HEK293 (cell line): ENCODE data around the gene EMC9.

Experiments used
- CTCF ChIA-PET: fragments of 350-600 bp; formaldehyde crosslinking; extraction: SDS; loops from one replicate; lab custom pipeline; 2021; ENCODE audit warnings: antibody characterized with exemption; lab: Yijun Ruan, JAX
- POLR2A ChIA-PET: fragments of 300-600 bp; formaldehyde crosslinking; extraction: SDS; loops from one replicate; lab custom pipeline; 2020; ENCODE audit warnings: antibody characterized with exemption, inconsistent platforms; lab: Yijun Ruan, JAX
- H3K27ac ChIP-seq: fragments of 200-500 bp; sonication (Bioruptor generic); 2 replicates; pipeline ENCODE4 v1.5.1; 2014; ENCODE audit warnings: low read depth, low read length, control low read depth, inconsistent platforms; ENCODE audit errors: extremely low read depth
- H3K36me3 ChIP-seq, 2 experiments: fragments of 200-500 bp in 1 of 2; sonication (Bioruptor generic) in 1 of 2; 1 replicate in 1 of 2; 2 replicates in 1 of 2; pipeline ENCODE4 v1.5.1; 2014 to 2017; ENCODE audit warnings: inconsistent platforms in 2 of 2, low read length in 2 of 2; ENCODE audit not compliant: control insufficient read depth in 2 of 2, insufficient read depth in 1 of 2
- H3K4me1 ChIP-seq: fragments of 200-500 bp; sonication (Bioruptor generic); 2 replicates; pipeline ENCODE4 v1.5.1; 2014; ENCODE audit warnings: mild to moderate bottlenecking, low read length, inconsistent platforms; ENCODE audit not compliant: control insufficient read depth, insufficient read depth
- H3K4me3 ChIP-seq: 2 replicates; pipeline ENCODE4 v1.5.1; 2011; ENCODE audit warnings: low read depth, mild to moderate bottlenecking, control low read depth, low read length, moderate library complexity
- H3K9me3 ChIP-seq: fragments of 200-500 bp; sonication (Bioruptor generic); 2 replicates; pipeline ENCODE4 v1.5.1; 2014; ENCODE audit warnings: low read depth, low read length, inconsistent platforms; ENCODE audit not compliant: control insufficient read depth, insufficient read depth
- GLIS1 ChIP-seq: fragments of 450-650 bp; formaldehyde crosslinking; IDR thresholded peaks from 2 replicates; pipeline ENCODE4 v1.5.1; 2016; ENCODE audit warnings: missing biosample characterization, missing genetic modification characterization
- KLF9 ChIP-seq: fragments of 450-650 bp; formaldehyde crosslinking; IDR thresholded peaks from 2 replicates; pipeline ENCODE4 v1.5.1; 2016; ENCODE audit warnings: missing biosample characterization, missing genetic modification characterization, low read depth
- PRDM6 ChIP-seq: fragments of 450-650 bp; formaldehyde crosslinking; IDR thresholded peaks from 2 replicates; pipeline ENCODE4 v1.5.1; 2017; ENCODE audit warnings: missing biosample characterization, missing genetic modification characterization
- ZBTB21 ChIP-seq: fragments of 450-650 bp; formaldehyde crosslinking; IDR thresholded peaks from 2 replicates; pipeline ENCODE4 v1.5.1; 2017; ENCODE audit warnings: missing biosample characterization, missing genetic modification characterization
- ZFHX2 ChIP-seq: fragments of 450-650 bp; formaldehyde crosslinking; conservative IDR thresholded peaks from 2 replicates; pipeline ENCODE4 v1.5.1; 2016; ENCODE audit warnings: missing biosample characterization, missing genetic modification characterization
- ZNF114 ChIP-seq: fragments of 450-650 bp; formaldehyde crosslinking; IDR thresholded peaks from 2 replicates; pipeline ENCODE4 v1.5.0; 2017; ENCODE audit warnings: missing biosample characterization, missing genetic modification characterization
- ZNF138 ChIP-seq: fragments of 450-650 bp; formaldehyde crosslinking; IDR thresholded peaks from 2 replicates; pipeline ENCODE4 v1.5.1; 2016; ENCODE audit warnings: missing biosample characterization, missing genetic modification characterization, borderline replicate concordance
- ZNF157 ChIP-seq: fragments of 450-650 bp; formaldehyde crosslinking; IDR thresholded peaks from 2 replicates; pipeline ENCODE4 v1.5.1; 2016; ENCODE audit warnings: missing biosample characterization, missing genetic modification characterization
- ZNF19 ChIP-seq: fragments of 450-650 bp; formaldehyde crosslinking; IDR thresholded peaks from 2 replicates; pipeline ENCODE4; 2016; ENCODE audit warnings: missing biosample characterization, missing genetic modification characterization, low read depth
- ZNF202 ChIP-seq: fragments of 450-650 bp; formaldehyde crosslinking; IDR thresholded peaks from 2 replicates; pipeline ENCODE4 v1.5.1; 2016; ENCODE audit warnings: missing biosample characterization, missing genetic modification characterization, borderline replicate concordance
- ZNF366 ChIP-seq: fragments of 450-650 bp; formaldehyde crosslinking; conservative IDR thresholded peaks from 2 replicates; pipeline ENCODE4 v1.5.1; 2016; ENCODE audit warnings: missing biosample characterization, missing genetic modification characterization
- ZNF404 ChIP-seq: fragments of 450-650 bp; formaldehyde crosslinking; IDR thresholded peaks from 2 replicates; pipeline ENCODE4 v1.5.1; 2017; ENCODE audit warnings: missing biosample characterization, missing genetic modification characterization
- ZNF449 ChIP-seq: fragments of 450-650 bp; formaldehyde crosslinking; IDR thresholded peaks from 2 replicates; pipeline ENCODE4 v1.5.1; 2017; ENCODE audit warnings: missing biosample characterization, mild to moderate bottlenecking, missing genetic modification characterization, moderate library complexity
- ZNF510 ChIP-seq: fragments of 450-650 bp; formaldehyde crosslinking; IDR thresholded peaks from 2 replicates; pipeline ENCODE4 v1.5.1; 2018; ENCODE audit warnings: mild to moderate bottlenecking, missing genetic modification characterization, missing biosample characterization; ENCODE audit not compliant: insufficient replicate concordance
- ZNF544 ChIP-seq: fragments of 450-650 bp; formaldehyde crosslinking; IDR thresholded peaks from 2 replicates; pipeline ENCODE4 v1.5.0; 2017; ENCODE audit warnings: missing biosample characterization, missing genetic modification characterization
- ZNF596 ChIP-seq: fragments of 450-650 bp; IDR thresholded peaks from 2 replicates; pipeline ENCODE4 v1.5.0; 2018; ENCODE audit warnings: missing biosample characterization, mild to moderate bottlenecking, missing genetic modification characterization, moderate library complexity
- ZNF626 ChIP-seq: fragments of 450-650 bp; sonication (Bioruptor Pico); formaldehyde crosslinking; IDR thresholded peaks from 2 replicates; pipeline ENCODE4 v1.5.1; 2018; ENCODE audit warnings: missing biosample characterization, missing genetic modification characterization, inconsistent platforms
- ZNF670 ChIP-seq: fragments of 450-650 bp; formaldehyde crosslinking; IDR thresholded peaks from 2 replicates; pipeline ENCODE4 v1.5.1; 2016; ENCODE audit warnings: missing biosample characterization, missing genetic modification characterization, low read depth
- ZNF677 ChIP-seq: fragments of 450-650 bp; IDR thresholded peaks from 2 replicates; pipeline ENCODE4 v1.5.0; 2018; ENCODE audit warnings: missing biosample characterization, mild to moderate bottlenecking, missing genetic modification characterization, moderate library complexity
- ZNF777 ChIP-seq: fragments of 450-650 bp; formaldehyde crosslinking; IDR thresholded peaks from 2 replicates; pipeline ENCODE4 v1.5.1; 2017; ENCODE audit warnings: missing biosample characterization, missing genetic modification characterization, borderline replicate concordance
- ZNF791 ChIP-seq: fragments of 450-650 bp; formaldehyde crosslinking; IDR thresholded peaks from 2 replicates; pipeline ENCODE4 v1.5.1; 2016; ENCODE audit warnings: missing biosample characterization, missing genetic modification characterization
- ZNF843 ChIP-seq: fragments of 450-650 bp; formaldehyde crosslinking; IDR thresholded peaks from 2 replicates; pipeline ENCODE4 v1.5.1; 2016; ENCODE audit warnings: missing biosample characterization, missing genetic modification characterization
- ZSCAN23 ChIP-seq: fragments of 450-650 bp; formaldehyde crosslinking; IDR thresholded peaks from 2 replicates; pipeline ENCODE4 v1.5.1; 2016; ENCODE audit warnings: missing biosample characterization, missing genetic modification characterization
- ZSCAN30 ChIP-seq: fragments of 450-650 bp; IDR thresholded peaks from 2 replicates; pipeline ENCODE4 v1.5.1; 2018; ENCODE audit warnings: missing biosample characterization, mild to moderate bottlenecking, missing genetic modification characterization, moderate library complexity
- TF ChIP-seq, protein P1 (sequence below): fragments of 450-650 bp; formaldehyde crosslinking; IDR thresholded peaks from 2 replicates; pipeline ENCODE4 v1.5.1; 2016; ENCODE audit warnings: missing biosample characterization, missing genetic modification characterization, borderline replicate concordance
- TF ChIP-seq, protein P2 (sequence below): fragments of 450-650 bp; formaldehyde crosslinking; optimal IDR thresholded peaks from 2 replicates; pipeline ENCODE3; 2016; ENCODE audit warnings: missing biosample characterization, mild to moderate bottlenecking, missing genetic modification characterization

The EMC9 gene

DNA sequence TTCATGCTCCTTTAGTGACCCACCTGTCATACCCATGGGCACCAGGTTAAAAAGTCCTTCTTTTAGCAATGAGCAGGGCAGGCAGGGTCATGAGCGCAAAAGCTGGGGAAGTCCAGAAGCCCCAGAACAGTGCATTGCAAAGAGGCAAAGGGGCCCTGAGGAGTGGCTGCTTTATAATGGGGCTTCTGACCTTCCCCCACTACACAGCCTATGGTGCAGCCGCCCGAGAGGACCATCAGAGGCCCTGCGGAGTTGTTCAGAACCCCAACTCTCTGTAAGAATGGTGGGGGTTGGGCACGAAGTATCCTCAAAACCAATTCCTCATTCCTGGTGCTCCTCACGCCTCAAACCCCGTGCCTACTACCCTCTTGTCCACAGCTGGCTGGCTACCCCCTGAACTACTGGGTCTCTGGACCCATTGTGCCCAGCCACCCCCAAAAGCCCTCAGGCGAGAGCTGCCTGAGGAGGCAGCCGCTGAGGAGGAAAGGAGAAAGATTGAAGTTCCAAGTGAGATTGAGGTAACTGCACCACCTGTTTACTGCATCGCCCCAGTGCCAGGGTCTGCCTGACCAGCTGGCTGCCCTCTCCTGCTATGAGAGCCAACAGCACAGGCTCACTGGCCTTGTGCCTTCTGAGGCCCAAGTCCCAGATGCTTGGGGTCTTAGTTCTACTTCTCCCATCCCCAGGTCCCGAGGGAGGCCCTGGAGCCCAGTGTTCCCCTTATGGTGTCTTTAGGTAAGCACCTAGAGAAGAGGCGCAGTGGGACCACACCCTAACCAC lies 37.2 kb upstream of the EMC9 start:
- H3K4me1 ChIP-seq, result no peaks in the 10 kb centered on the region
- CTCF ChIA-PET, result interaction anchor here (0.6 to 1.7 kb wide), 2 partner anchors 120 to 153 kb away, joined by 4 to 5 read pairs; no protein-coding TSS in a partner anchor
- TF ChIP-seq ZSCAN23 (tag by site-specific recombination), result no peak
- no peak for TF ChIP-seq ZNF114 (tag by site-specific recombination)
- TF ChIP-seq PRDM6 (tag by site-specific recombination), result no peak
- TF ChIP-seq ZNF19 (tag by site-specific recombination), result no peak
- TF ChIP-seq ZNF843 (tag by site-specific recombination), result no peak
- no peak for TF ChIP-seq ZNF626 (tag by site-specific recombination)
- no peak for TF ChIP-seq ZNF157 (tag by site-specific recombination)
- no peak for TF ChIP-seq ZNF791 (tag by site-specific recombination)
- no peak for TF ChIP-seq ZNF404
- no peak for TF ChIP-seq ZNF449
- TF ChIP-seq, protein P1, sequence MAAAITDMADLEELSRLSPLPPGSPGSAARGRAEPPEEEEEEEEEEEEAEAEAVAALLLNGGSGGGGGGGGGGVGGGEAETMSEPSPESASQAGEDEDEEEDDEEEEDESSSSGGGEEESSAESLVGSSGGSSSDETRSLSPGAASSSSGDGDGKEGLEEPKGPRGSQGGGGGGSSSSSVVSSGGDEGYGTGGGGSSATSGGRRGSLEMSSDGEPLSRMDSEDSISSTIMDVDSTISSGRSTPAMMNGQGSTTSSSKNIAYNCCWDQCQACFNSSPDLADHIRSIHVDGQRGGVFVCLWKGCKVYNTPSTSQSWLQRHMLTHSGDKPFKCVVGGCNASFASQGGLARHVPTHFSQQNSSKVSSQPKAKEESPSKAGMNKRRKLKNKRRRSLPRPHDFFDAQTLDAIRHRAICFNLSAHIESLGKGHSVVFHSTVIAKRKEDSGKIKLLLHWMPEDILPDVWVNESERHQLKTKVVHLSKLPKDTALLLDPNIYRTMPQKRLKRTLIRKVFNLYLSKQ, result no peak
- no peak for TF ChIP-seq ZFHX2 (tag by site-specific recombination)
- TF ChIP-seq, all 188 proteins: peak for 0
- no peak overlapping the region for H3K27ac ChIP-seq
- no peak overlapping the region for H3K4me3 ChIP-seq
- no peaks in the 10 kb centered on the region for H3K9me3 ChIP-seq
- H3K36me3 ChIP-seq, result peaks cover 0 to 70% of the 10 kb centered on the region in 2 experiments; a peak in 2 of 3 replicates
- POLR2A ChIA-PET, result interaction anchor here (1.0 to 2.0 kb wide), 4 partner anchors 8 to 65 kb away, joined by 3 to 8 read pairs (median 4); partner anchors contain the start of genes IRF9 and RNF31

DNA sequence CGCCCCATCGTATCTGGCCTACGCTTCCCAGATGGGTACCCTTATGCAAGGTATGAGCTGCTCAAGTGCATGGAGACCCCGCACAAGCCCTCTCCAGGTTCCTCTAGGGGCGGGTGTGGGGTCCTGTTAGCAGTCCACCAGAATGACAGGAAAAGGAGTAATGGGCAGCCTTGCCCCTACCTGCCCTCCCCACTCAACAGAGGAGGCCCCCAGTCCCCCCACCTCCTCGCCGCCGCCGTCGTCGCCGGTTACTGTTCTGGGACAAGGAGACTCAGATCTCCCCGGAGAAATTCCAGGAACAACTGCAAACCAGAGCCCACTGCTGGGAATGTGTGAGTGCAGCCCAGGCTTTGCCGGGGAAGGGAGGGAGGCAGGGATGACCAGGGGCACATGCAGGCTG lies 36.5 kb upstream of the EMC9 start:
- no peaks in the 10 kb centered on the region for H3K4me1 ChIP-seq
- ChIA-PET POLR2A (interaction anchor here (0.9 to 1.3 kb wide), 3 partner anchors 17 to 63 kb away, joined by 3 to 4 read pairs (median 4); partner anchors contain the start of genes DCAF11, IRF9, NRL and RNF31), CTCF (no interaction called here)
- no peaks in the 10 kb centered on the region for H3K9me3 ChIP-seq
- no peak for TF ChIP-seq ZNF202 (tag by site-specific recombination)
- TF ChIP-seq ZNF677 (tag by site-specific recombination), result no peak
- TF ChIP-seq, protein P2, sequence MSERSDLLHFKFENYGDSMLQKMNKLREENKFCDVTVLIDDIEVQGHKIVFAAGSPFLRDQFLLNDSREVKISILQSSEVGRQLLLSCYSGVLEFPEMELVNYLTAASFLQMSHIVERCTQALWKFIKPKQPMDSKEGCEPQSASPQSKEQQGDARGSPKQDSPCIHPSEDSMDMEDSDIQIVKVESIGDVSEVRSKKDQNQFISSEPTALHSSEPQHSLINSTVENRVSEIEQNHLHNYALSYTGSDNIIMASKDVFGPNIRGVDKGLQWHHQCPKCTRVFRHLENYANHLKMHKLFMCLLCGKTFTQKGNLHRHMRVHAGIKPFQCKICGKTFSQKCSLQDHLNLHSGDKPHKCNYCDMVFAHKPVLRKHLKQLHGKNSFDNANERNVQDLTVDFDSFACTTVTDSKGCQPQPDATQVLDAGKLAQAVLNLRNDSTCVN (tag by site-specific recombination), result no peak
- no peak for TF ChIP-seq KLF9
- no peak for TF ChIP-seq ZNF138 (tag by site-specific recombination)
- TF ChIP-seq ZSCAN30 (tag by site-specific recombination), result no peak
- TF ChIP-seq ZNF670, result no peak
- TF ChIP-seq ZNF777 (tag by site-specific recombination), result no peak
- no peak for TF ChIP-seq ZNF596 (tag by site-specific recombination)
- no peak for TF ChIP-seq ZNF366 (tag by site-specific recombination)
- TF ChIP-seq ZBTB21 (tag by site-specific recombination), result no peak
- no peak for TF ChIP-seq ZNF510 (tag by site-specific recombination)
- TF ChIP-seq ZNF544 (tag by site-specific recombination), result no peak
- TF ChIP-seq, protein P1, result no peak
- TF ChIP-seq GLIS1, result no peak
- no peak overlapping the region for H3K4me3 ChIP-seq
- H3K36me3 ChIP-seq, result peaks cover 0 to 67% of the 10 kb centered on the region in 2 experiments; a peak in 2 of 3 replicates
- H3K27ac ChIP-seq, result no peak overlapping the region
